KOPT-K1 (cell line): ENCODE measurements around the gene MGRN1.

ENCODE experiments used
- H3K27ac ChIP-seq: fragments of 200-600 bp; sonication (generic); 2 replicates; pipeline ENCODE4 v1.5.1; 2016; ENCODE audit warnings: antibody characterized with exemption, mild to moderate bottlenecking, low read depth, low read length; ENCODE audit not compliant: poor library complexity, severe bottlenecking
- H3K36me3 ChIP-seq: fragments of 200-600 bp; sonication (generic); 2 replicates; pipeline ENCODE4 v1.5.1; 2017; ENCODE audit warnings: antibody characterized with exemption, mild to moderate bottlenecking, low read length, moderate library complexity; ENCODE audit not compliant: insufficient read depth
- H3K9me3 ChIP-seq: fragments of 200-600 bp; sonication (generic); 2 replicates; pipeline ENCODE4 v1.5.1; 2017; ENCODE audit warnings: antibody characterized with exemption, low read length, mild to moderate bottlenecking; ENCODE audit not compliant: insufficient read depth, poor library complexity, severe bottlenecking

MGRN1 gene

GRCh38 chr16:4687946-4688673 lies 63.5 kb downstream of the MGRN1 start:
- Histone ChIP-seq H3K27ac (no peak overlapping the region), H3K36me3 (peaks cover 47% of the 10 kb centered on the region; the same call in 1 of the 2 replicates), H3K9me3 (no peaks in the 10 kb centered on the region)

GRCh38 chr16:4688674-4689045 lies 64.0 kb downstream of the MGRN1 start:
- H3K9me3 ChIP-seq: no peaks in the 10 kb centered on the region
- H3K27ac ChIP-seq: no peak overlapping the region
- H3K36me3 ChIP-seq: peaks cover 41% of the 10 kb centered on the region; the same call in 1 of the 2 replicates

GRCh38 chr16:4689091-4689671 lies 64.6 kb downstream of the MGRN1 start:
- no peaks in the 10 kb centered on the region for H3K9me3 ChIP-seq
- no peak overlapping the region for H3K27ac ChIP-seq
- H3K36me3 ChIP-seq: peaks cover 36% of the 10 kb centered on the region; the same call in 1 of the 2 replicates

GRCh38 chr16:4689864-4690704 lies 65.5 kb downstream of the MGRN1 start:
- H3K27ac ChIP-seq: no peak overlapping the region
- H3K36me3 ChIP-seq: peaks cover 30% of the 10 kb centered on the region
- no peaks in the 10 kb centered on the region for H3K9me3 ChIP-seq

GRCh38 chr16:4690946-4691665 lies 66.5 kb downstream of the MGRN1 start:
- Histone ChIP-seq H3K36me3 (peaks cover 34% of the 10 kb centered on the region), H3K9me3 (no peaks in the 10 kb centered on the region), H3K27ac (no peak overlapping the region)

GRCh38 chr16:4691666-4692412 lies 67.2 kb downstream of the MGRN1 start:
- no peaks in the 10 kb centered on the region for H3K9me3 ChIP-seq
- H3K27ac ChIP-seq: no peak overlapping the region
- peaks cover 34% of the 10 kb centered on the region for H3K36me3 ChIP-seq

- peak overlapping the region; percentile 79 for H3K27ac ChIP-seq
- H3K36me3 ChIP-seq: peaks cover 40% of the 10 kb centered on the region
- H3K9me3 ChIP-seq: no peaks in the 10 kb centered on the region
Observed at GRCh38 chr16:4692460-4693295, 68.1 kb downstream of the MGRN1 start.

GRCh38 chr16:4693296-4693955 lies 68.8 kb downstream of the MGRN1 start, which contains the start of gene NUDT16L1:
Gene NUDT16L1 (plus strand): TSS chr16:4693562. CDS start chr16:4693727, 165 bp downstream.
- peak within 1 kb of the TSS; percentile 79 for H3K27ac ChIP-seq
- H3K36me3 ChIP-seq: peaks cover 41% of the 10 kb centered on the region

GRCh38 chr16:4693956-4694641 lies 69.5 kb downstream of the MGRN1 start:
- Histone ChIP-seq H3K36me3 (peaks cover 43% of the 10 kb centered on the region), H3K27ac (peak overlapping the region; percentile 79), H3K9me3 (no peaks in the 10 kb centered on the region)

More at GRCh38 chr16:4693296-4693955, 68.8 kb downstream of the MGRN1 start, which contains the start of gene NUDT16L1:
- H3K9me3 ChIP-seq: no peaks in the 10 kb centered on the region

- Histone ChIP-seq H3K9me3 (no peaks in the 10 kb centered on the region), H3K27ac (no peak overlapping the region), H3K36me3 (peaks cover 51% of the 10 kb centered on the region)
Observed at GRCh38 chr16:4694642-4695451, 70.2 kb downstream of the MGRN1 start.

- Histone ChIP-seq H3K9me3 (no peaks in the 10 kb centered on the region), H3K36me3 (peaks cover 58% of the 10 kb centered on the region), H3K27ac (no peak overlapping the region)
Observed at GRCh38 chr16:4695473-4696171, 71.0 kb downstream of the MGRN1 start.
